Thoracic aorta (tissue), 2 donors: ENCODE data around the gene TBX5. TPM values are rescaled to one million over a fixed set of nuclear protein-coding genes. Genes with fewer than 3 reads are reported as not detected.

Source experiments
- ATAC-seq: fragments of 150-250 bp; one replicate; pipeline ENCODE4 v1.8.0; 2017; ENCODE audit warnings: low read depth; ENCODE audit not compliant: insufficient number of reproducible peaks, low FRiP score
- DNase-seq: peaks from one replicate; pipeline ENCODE4 v3.0.0-alpha.2; 2020; ENCODE audit warnings: low spot score
- H3K27ac ChIP-seq, 2 donors: fragments of 200-600 bp; sonication (generic); 1 replicate in 1 of 2; 2 replicates in 1 of 2; pipeline ENCODE4 v1.5.1; 2016; ENCODE audit warnings: mild to moderate bottlenecking in 2 of 2, moderate library complexity in 2 of 2
- H3K27me3 ChIP-seq: fragments of 200-600 bp; sonication (generic); replicated peaks from 2 replicates; pipeline ENCODE4 v1.6.0; 2016; ENCODE audit warnings: mild to moderate bottlenecking; ENCODE audit not compliant: insufficient read depth
- H3K36me3 ChIP-seq: fragments of 200-600 bp; sonication (generic); one replicate; pipeline ENCODE4 v1.5.1; 2016
- H3K4me1 ChIP-seq, 2 donors: fragments of 200-600 bp; sonication (generic); 1 replicate in 1 of 2; 2 replicates in 1 of 2; pipeline versions ENCODE4 v1.5.1 to v1.6.0; 2016; ENCODE audit warnings: low read depth in 2 of 2, mild to moderate bottlenecking in 1 of 2; ENCODE audit not compliant: control insufficient read depth in 1 of 2
- H3K4me3 ChIP-seq: fragments of 200-600 bp; sonication (generic); 2 replicates; pipeline ENCODE4 v1.5.1; 2016; ENCODE audit warnings: mild to moderate bottlenecking
- H3K9me3 ChIP-seq: fragments of 200-600 bp; sonication (generic); 2 replicates; pipeline ENCODE4 v1.5.1; 2016
- CTCF ChIP-seq: fragments of 200-600 bp; sonication (generic); IDR thresholded peaks from one replicate; pipeline ENCODE4 v1.5.1; 2019; ENCODE audit warnings: antibody characterized with exemption
- total RNA-seq, 2 donors: library from RNA; depleted of rRNA; stranded (reverse); fragments of >200 nt; gene quantifications; one replicate each; pipeline versions ENCODE4 v1.1.0 to v1.2.3, GENCODE V29; 2016

Gene TBX5
- total RNA-seq, 2 donors from 2014 or later, result 0.21 to 1.5 TPM

- Histone ChIP-seq H3K27me3 (peaks cover 44% of the 10 kb centered on the region), H3K4me3 (no peak overlapping the region)
Measured at GRCh38 chr12:114404083-114404925, 1.6 kb downstream of the TBX5 start.

GRCh38 chr12:114403690-114404066, 2.3 kb downstream of the TBX5 start:
- ATAC-seq (no peak), DNase-seq (no peak)
- H3K36me3 ChIP-seq, result no peaks in the 10 kb centered on the region
- H3K27me3 ChIP-seq, result peaks cover 43% of the 10 kb centered on the region
- no peak overlapping the region for H3K27ac ChIP-seq
- TF ChIP-seq CTCF, result no peak
- no peak overlapping the region for H3K4me3 ChIP-seq
- H3K9me3 ChIP-seq, result no peaks in the 10 kb centered on the region
- H3K4me1 ChIP-seq, result peaks cover 4 to 17% of the 10 kb centered on the region in 2 donors

More at GRCh38 chr12:114404083-114404925, 1.6 kb downstream of the TBX5 start:
- no peak for TF ChIP-seq CTCF
- ATAC-seq (no peak), DNase-seq (no peak)
- peaks cover 7 to 23% of the 10 kb centered on the region in 2 donors for H3K4me1 ChIP-seq
- H3K36me3 ChIP-seq, result no peaks in the 10 kb centered on the region
- H3K9me3 ChIP-seq, result no peaks in the 10 kb centered on the region
- no peak overlapping the region for H3K27ac ChIP-seq

- Histone ChIP-seq H3K4me1 (peaks cover 4 to 14% of the 10 kb centered on the region in 2 donors), H3K27ac (no peak overlapping the region), H3K9me3 (no peaks in the 10 kb centered on the region), H3K36me3 (no peaks in the 10 kb centered on the region), H3K4me3 (no peak overlapping the region), H3K27me3 (peaks cover 38% of the 10 kb centered on the region)
- TF ChIP-seq CTCF, result no peak
- no peak for DNase-seq
- ATAC-seq, result no peak
Measured at GRCh38 chr12:114403011-114403689, 2.8 kb downstream of the TBX5 start.

GRCh38 chr12:114402084-114402717, 3.7 kb downstream of the TBX5 start:
- Histone ChIP-seq H3K27me3 (peaks cover 45% of the 10 kb centered on the region), H3K27ac (no peak overlapping the region), H3K4me3 (no peak overlapping the region), H3K4me1 (peaks cover 4 to 14% of the 10 kb centered on the region in 2 donors), H3K9me3 (no peaks in the 10 kb centered on the region), H3K36me3 (no peaks in the 10 kb centered on the region)
- ATAC-seq (no peak), DNase-seq (no peak)
- no peak for TF ChIP-seq CTCF
